GM18508 (cell line): ENCODE results near the gene KPNA2.
"Not testable (repeated sequence)": the region's sequence is repeated elsewhere in the genome, so short reads cannot be mapped to it uniquely, and the experiment has no call there.

Experiments
- ATAC-seq: cut with Tn5 transposase; IDR thresholded peaks from one replicate; pipeline ENCODE4 v1.9.1; 2021; ENCODE audit warnings: moderate number of reproducible peaks; ENCODE audit not compliant: insufficient read depth, unreplicated experiment

Gene KPNA2

DNA sequence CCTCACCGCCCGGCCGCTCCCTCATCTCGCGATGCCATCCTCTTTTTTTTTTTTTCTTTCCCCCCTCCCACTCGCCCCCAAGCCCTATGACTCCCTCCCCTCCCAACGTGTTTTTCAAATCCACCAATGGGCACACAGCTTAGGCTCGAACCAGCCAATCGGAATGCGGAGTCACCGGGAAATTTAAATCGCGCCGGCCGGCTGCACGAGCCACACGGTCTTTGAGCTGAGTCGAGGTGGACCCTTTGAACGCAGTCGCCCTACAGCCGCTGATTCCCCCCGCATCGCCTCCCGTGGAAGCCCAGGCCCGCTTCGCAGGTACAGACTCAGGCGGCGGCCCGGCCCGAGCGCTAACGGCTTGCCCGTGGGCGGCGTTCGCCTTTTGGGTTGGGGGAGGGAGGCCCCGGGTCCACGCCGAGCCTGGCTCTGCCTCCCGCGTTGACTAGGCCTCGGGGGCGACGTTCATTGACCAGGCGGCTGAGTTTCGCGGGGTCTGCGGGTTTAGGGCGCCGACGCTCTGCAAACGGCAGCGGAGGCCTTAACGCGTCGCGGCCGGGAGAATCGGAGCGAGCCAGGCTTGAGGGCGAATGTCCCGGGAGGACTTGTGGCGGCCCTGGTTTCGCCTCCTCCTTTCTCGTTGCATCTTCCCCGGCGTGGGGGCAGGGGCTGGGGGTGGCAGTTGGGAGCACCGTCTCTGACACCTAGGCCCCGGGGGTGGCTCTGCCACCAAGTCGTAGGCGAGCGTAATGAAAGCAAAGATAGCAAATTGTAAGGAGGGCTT lies at the start of gene KPNA2:
TSS of gene KPNA2 (plus strand) at position 213 of the 781 bp plus-strand sequence. CDS start 1,398 bp downstream, outside the sequence.
- peak; percentile 63 for ATAC-seq

DNA sequence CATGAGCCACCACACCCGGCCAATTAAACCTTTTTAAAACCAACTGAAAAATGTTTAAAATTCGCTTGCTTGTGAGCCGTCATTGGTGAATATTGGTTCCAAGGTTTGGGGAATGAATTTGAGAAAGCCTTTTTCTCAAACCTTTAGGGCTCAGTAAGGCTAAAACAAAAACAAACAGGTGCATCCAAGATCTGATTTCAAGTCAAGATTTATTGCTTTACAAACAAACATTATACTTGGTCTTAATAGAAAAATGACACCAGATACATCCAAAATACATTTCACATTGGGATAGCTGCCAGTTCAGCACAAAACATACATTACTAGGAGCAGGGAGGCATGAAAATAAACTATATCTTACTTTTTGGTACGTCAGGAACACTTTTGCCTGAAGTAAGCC lies 44.6 kb upstream of the KPNA2 start:
- ATAC-seq = no peak

DNA sequence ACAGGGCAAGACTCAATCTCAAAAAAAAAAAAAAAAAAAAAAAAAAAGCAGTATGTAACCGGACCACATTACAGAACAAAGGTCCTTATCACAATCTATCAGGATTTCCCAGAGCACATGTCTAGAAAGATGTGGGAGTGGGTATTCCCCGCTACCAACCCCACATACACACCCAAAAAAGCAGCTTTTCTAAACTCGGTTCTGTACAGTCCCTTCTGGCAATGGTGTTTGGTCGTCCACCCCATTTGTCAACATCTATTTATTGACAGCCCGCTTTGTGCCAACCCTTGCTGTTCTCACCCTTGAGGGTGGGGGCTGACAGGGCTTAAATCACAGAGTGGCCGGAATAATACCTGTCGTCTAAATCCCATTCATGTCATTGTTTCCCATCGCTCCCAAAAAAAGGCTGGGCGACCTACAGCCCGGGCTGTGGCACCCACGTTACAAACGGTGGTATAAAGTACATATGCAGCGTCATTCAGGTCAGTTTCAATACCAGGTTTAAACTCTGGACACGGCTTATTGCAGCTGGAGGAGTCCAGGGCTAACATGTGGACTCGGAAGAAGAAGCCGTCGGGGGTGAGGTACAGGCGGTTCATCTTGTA lies 42.9 kb upstream of the KPNA2 start:
- no peak for ATAC-seq

DNA sequence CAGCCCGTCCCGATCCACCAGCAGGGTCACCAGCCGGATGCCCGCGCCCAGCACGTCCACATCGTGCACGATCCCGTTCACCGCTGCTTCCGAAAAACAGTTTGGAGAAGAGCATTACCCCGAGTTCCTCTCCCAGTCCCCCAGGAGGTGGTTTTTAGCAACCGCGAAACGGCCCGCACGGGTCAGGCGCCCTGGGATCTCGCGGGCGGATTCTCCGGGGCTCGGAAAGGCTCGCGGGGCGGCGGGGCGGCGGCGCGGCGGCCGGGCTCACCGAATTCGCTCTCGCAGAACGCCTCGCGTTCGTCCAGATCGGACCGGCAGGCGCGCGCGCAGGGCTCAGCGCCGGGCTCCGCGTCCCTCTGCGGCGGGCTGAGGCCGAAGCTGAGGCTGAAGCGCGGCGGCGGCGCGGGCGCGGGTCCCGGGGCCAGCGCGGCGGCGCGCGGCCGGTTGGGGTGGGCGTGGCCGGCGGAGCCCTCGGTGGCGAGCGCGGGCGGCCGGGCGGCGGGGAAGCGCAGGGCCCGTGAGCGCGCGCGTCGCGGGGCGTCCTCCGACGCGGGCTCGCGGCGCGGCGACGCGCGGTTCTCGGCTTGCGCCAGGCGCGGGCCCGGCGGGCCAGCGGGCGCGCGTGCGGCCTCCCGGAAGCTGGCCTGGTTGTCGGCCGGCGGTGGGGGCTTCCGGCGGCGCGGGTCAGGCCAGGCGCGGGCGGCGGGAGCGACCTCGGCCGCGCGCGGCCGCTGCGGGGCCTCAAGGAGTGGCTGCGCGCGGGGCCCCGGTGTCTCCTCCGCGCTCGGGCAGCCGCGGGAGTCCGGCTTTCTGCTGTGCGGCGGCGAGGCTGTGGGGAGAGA lies 42.2 kb upstream of the KPNA2 start:
- ATAC-seq = no peak

DNA sequence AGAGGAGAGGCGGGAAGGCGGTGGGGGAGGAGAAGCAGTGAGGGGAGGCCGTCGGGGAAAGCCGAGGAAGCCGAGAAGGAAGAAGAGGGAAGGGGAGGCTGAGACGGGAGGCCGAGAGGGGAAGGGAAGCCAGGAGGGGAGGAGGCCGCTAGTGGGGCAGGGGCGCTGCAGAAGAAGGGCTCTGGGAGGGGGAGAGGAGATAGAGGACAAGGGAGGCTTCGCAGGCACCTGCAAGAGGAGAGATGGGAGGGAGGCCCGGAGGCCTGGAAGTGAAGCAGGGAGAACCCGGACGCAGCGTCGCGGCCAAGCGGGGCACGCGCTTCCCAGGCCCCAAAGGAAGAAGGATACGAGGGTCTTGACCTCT lies 41.6 kb upstream of the KPNA2 start:
- ATAC-seq = no peak

DNA sequence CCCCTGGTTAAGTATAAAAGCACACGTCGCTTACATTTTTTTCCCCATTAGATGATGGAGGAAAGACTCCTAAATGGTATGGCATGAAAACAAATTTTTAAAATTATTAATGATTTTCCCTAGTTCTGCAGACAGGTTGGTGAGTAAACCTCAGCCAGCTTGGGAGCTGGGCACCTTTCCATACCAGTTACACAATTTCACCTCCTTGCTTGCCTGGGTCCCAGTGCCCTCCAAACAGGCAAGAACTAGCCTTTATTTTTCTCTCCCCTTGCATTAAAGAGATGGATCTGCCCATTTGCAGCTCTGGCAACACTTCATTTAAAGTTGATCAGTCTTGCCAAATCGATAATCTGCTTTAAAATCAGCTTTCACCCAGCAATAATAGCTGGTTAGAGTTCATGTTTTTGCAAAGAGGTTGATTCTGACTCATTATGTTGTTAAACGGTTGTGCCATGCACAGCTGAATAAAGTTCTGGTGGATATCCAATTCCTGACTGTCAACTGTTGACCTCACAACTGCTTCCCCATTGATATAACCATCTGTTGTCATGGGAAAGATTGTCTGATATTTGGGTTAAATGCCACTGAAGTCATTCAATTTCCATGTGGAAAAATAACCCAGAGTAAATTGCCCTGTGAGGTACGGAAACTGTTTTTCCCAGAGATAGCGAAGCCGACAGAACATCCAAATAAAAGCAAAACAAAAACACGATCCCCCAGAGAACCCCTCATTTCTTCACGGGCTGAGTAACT lies 40.5 kb upstream of the KPNA2 start:
- ATAC-seq = no peak

DNA sequence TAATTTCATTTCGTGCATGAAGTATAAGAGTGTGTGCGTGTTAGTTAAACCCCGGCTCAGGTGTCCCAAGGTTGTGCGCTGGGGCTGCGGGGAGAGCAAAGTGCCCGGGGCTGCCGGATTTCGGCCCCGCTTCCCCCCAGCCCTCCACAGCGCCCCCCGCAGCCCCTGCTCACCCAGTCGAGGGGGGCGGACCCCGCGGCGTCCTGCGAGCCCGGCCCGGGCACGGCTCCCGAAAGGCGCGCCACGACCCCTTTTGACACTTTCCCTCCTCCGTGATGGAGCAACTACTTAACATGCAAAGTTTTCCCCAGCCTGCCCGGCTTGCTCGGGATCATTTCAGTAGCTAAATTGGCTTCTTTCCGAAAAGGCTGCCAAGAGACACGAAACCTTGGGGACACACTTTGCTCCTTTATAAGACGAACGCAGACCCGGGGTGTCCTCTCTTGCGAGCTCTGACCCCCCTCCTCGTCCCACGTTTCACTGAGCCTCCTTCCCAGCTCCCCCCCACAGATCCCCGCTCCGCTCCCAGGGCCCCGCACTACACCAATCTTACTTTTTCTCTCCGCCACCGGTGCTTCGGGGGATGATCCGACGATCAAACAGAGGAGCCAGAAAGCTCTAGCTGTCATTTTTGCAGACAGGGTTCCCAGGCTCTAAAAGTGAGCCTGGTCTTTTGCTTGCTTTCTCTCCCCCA lies 39.8 kb upstream of the KPNA2 start:
- ATAC-seq = no peak

DNA sequence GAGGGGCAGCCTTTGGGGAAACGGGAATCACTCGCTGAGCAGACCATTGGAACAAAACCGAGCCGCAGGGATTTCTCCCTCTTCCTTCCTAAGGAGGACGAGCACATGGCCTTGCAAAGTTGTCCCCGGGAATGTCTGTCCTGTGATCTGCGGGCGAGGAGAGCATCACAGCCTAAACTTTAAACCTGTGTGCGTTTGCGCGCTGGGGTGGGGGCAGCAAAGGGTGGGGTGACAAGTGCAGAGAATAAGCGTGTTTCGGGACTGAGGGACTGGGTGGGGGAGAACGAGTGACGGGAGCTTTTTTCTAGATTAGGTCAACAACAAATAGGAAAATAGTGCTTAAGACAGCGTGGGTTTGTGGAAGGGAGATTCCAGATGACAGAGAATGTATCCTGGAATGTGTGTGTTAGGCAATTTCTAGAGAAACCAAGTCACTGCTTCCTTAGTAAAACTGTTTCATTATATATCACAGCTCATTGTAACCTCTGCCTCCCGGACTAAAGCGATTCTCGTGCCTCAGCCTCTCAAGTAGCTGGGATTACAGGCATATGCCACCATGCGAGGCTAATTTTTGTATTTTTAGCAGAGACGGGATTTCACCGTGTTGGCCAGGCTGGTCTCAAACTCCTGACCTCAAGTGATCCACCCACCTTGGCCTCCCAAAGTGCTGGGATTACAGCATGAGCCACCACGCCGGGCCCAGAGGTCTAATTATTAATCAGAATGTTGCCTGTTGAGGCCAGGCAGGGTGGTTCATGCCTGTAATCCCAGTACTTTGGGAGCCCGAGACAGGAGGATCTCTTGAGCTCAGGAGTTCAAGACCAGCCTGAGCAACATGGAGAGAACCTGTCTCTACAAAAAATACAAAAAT lies 39.0 kb upstream of the KPNA2 start, which contains the start of gene C17orf58:
TSS of gene C17orf58 (minus strand) at position 169 of the 871 bp plus-strand sequence. CDS start 271 bp downstream, outside the sequence.
- ATAC-seq = not testable (repeated sequence)

DNA sequence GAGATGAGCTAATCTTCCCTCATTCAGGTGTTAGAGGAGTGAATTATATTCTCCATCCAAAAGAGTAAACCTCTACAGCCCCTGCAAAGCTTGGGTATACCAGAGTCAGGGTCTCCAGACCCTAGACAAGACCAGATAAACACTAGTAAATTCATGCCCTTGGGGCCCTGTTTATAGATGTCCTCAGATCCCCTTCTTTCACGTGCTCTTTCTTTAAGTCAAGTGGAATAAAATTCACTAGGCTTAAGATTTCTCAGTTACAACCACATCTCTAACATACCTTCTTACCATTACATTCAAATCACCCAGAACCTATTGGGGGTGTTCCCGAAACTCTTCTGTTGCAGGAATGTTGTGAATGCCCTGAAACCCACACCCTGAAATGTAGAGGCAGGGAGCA lies 37.1 kb upstream of the KPNA2 start:
- no peak for ATAC-seq

DNA sequence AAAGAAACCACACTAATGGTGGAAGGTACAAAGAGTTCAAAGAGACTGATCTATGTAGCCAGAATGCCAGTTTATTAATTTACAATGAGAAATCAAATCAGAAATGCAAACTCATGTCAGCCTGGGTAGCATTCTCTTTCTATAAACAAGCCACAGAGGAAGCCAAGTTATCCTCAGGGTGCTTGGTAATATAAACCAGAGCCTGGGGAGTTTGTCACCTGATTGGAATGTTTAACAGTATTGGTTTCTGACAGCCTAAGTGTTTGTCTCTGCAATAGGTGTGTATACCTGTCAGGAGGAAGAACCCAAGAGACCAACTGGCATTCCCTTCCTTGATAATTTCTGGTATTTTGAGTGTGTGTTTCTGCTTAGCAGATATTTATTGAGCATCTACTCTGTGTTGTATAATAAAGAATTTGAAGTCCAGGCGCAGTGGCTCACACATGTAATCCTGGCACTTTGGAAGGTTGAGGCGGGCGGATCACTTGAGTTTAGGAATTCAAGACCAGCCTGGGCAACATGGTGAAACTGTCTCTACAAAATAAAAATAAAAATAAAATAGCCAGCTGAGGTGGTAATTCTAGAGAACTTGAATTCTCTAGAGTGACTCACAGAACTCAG lies 36.1 kb upstream of the KPNA2 start:
- no peak for ATAC-seq

DNA sequence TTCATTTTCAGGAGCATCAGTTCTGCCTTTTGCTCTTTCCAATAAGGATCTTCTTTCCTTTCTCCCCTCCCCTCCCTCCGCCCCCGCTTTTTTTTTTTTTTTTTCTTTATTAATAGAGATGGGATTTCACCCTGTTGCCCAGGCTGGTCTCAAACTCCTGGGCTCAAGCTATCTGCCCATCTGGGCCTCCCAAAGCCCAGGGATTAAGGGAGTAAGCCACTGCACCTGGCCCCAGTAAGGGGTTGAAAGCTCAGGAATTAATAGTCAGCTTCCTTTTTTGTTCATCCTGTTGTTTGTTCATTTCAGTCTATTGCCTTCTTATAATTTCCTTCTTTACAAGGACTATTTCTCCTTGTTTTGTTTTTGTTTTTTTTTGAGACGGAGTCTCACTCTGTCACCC lies 31.3 kb upstream of the KPNA2 start:
- no peak for ATAC-seq

DNA sequence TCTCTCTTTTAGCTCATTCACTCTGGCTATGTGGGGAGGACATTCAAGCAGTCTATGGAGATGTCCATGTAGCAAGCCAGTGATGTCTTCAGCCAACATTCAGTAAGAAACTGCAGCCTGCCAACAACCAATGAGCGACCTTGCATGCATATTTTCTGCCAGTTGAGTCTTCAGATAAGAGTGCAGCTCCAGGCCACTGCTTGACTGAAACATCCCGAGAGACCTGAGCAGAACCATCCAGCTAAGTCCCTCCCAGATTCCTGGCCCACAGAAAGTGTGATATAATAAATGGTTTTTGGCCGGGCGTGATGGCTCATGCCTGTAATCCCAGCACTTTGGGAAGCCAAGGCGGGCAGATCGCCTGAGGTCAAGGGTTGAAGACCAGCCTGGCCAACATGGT lies 28.7 kb upstream of the KPNA2 start:
- no peak for ATAC-seq

DNA sequence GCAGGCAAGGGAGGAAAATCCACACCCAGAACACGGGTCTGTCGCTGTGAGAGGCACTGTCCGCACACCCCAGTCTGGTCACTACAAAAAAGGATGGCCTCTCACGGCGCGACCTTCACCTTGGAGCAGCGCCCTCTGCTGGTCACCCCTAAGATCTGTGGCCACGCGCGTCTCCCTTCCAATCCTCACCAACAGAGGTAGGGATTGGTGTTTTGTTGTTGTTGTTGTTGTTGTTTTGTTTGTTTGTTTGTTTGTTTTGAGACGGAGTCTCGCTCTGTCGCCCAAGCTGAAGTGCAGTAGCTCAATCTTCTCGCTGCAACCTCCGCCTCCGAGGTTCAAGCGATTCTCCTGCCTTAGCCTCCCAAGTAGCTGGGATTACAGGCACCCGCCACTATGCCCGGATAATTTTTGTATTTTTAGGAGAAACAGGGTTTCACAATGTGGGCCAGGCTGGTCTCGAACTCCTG lies 24.3 kb upstream of the KPNA2 start:
- ATAC-seq = no peak

DNA sequence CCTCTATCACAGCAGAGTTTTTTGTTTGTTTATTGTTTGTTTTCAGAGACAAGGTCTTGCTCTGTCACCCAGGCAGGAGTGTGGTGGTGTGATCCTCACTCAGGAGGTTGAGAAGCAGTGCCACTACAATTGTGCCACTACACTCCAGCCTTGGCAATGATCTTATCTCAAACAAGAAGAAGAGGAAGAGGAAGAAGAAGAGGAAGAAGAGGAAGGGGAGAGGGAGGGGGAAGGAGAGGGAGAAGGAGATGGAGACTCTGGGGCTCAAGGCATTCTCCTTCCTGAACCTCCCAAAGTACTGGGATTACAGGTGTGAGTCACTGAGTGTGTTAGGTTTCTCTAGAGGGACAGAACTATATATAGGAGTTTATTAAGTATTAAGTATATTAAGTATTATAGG lies 22.1 kb upstream of the KPNA2 start:
- ATAC-seq = no peak

DNA sequence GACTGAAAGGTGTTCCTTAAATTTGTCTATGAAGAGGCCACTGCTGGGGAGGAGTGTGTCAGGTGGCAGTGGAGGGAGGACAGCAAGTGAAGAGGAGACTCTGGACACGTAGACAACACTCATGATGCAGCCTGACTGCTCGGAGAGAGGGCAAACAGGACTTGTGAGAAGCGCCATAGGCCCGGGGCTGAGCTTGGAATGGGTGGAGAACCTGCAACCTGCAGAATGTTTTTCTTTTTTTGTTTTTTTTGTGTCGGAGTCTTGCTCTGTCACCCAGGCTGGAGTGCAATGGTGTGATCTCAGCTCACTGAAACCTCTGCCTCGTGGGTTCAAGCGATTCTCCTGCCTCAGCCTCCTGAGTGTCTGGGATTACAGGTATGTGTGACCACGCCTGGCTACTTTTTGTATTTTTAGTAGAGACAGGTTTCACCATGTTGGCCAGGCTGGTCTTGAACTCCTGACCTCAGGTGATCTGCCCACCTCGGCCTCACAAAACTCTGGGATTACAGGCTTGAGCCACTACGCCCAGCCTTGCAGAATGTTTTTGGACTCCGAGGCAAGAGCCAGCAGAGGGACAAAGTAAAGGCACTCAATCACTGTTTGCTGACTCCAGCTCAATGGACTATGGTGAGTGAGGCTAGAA lies 20.3 kb upstream of the KPNA2 start:
- ATAC-seq = no peak

DNA sequence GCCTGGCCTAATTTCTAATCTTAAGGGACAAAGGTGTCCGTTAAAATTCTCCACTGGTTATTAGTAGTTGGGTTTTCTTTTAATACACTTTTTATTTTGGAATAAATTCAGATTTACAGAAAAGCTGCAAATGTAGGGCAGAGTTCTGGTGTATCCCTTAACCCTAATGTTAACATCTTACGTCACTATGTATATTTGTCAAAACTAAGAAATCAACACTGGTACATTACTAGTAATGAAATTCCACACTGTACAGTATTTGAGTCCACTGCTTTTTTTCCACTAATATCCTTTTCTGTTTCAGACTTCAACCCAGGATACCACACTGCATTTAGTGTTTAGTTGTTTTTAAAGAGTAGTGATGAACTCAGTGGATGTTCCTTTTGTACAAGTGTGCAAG lies 18.7 kb upstream of the KPNA2 start:
- no peak for ATAC-seq

DNA sequence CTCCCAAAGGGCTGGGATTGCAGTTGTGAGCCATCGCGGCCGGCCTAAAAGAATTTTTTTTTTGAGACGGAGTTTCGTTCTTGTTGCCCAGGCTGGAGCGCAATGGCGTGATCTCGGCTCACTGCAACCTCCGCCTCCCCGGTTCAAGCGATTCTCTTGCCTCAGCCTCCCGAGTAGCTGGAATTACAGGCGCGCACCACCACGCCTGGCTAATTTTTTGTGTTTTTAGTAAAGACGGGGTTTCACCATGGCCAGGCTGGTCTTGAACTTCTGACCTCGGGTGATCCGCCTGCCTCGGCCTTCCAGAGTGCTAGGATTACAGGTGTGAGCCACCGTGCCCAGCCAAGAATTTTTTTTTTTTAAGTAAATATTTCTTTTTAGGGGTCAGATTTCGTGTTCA lies 17.0 kb upstream of the KPNA2 start:
- not testable (repeated sequence) for ATAC-seq

DNA sequence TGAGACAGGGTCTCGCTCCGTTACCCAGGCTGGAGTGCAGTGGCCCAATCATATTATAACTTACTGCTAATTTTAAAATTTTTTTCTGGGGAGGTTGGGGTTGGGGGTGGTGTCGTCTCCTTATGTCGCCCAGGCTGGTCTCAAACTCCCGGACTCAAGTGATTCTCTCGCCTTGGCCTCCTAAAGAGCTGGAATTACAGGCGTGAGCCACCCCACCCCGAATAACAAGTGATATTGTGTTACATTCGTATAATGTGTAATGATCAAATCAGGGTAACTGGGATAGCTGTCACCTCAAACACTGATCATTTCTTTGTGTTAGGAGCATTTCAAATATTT lies 16.2 kb upstream of the KPNA2 start:
- ATAC-seq = no peak
